DMS53 treated with DMSO at 0.1 percent for 48 hours (cell line): ENCODE data around the gene SV2C.
"Not testable (repeated sequence)": the region's sequence is repeated elsewhere in the genome, so short reads cannot be mapped to it uniquely, and the experiment has no call there.

ENCODE experiments used
- DNase-seq: peaks from one replicate; lab custom pipeline; 2025; ENCODE audit not compliant: unreplicated experiment; lab: John Stamatoyannopoulos, UW

SV2C gene

GRCh38 chr5:76199336-76200318 is 116.4 kb downstream of the SV2C start:
- DNase-seq: no peak

- no peak for DNase-seq
Observed at GRCh38 chr5:76202182-76202581, 119.0 kb downstream of the SV2C start.

GRCh38 chr5:76204191-76204590 is 121.0 kb downstream of the SV2C start:
- no peak for DNase-seq

- no peak for DNase-seq
Observed at GRCh38 chr5:76204713-76205112, 121.5 kb downstream of the SV2C start.

GRCh38 chr5:76207120-76207519 is 123.9 kb downstream of the SV2C start:
- no peak for DNase-seq

- no peak for DNase-seq
Observed at GRCh38 chr5:76209297-76209696, 126.1 kb downstream of the SV2C start.

- no peak for DNase-seq
Observed at GRCh38 chr5:76210946-76211345, 127.8 kb downstream of the SV2C start.

- DNase-seq: no peak
Observed at GRCh38 chr5:76213858-76214257, 130.7 kb downstream of the SV2C start.

GRCh38 chr5:76216748-76217147 is 133.6 kb downstream of the SV2C start:
- DNase-seq: no peak

- no peak for DNase-seq
Observed at GRCh38 chr5:76219636-76220035, 136.5 kb downstream of the SV2C start.

- peak; percentile 6 for DNase-seq
Observed at GRCh38 chr5:76221311-76221710, 138.1 kb downstream of the SV2C start.

GRCh38 chr5:76222318-76222717 is 139.1 kb downstream of the SV2C start:
- DNase-seq: no peak

- no peak for DNase-seq
Observed at GRCh38 chr5:76223696-76224095, 140.5 kb downstream of the SV2C start.

GRCh38 chr5:76224898-76225297 is 141.7 kb downstream of the SV2C start:
- DNase-seq: no peak

- DNase-seq: peak; percentile 4
Observed at GRCh38 chr5:76225336-76225735, 142.2 kb downstream of the SV2C start.

GRCh38 chr5:76229900-76230299 is 146.7 kb downstream of the SV2C start:
- no peak for DNase-seq

- no peak for DNase-seq
Observed at GRCh38 chr5:76230711-76231285, 147.6 kb downstream of the SV2C start.

GRCh38 chr5:76234665-76235064 is 151.5 kb downstream of the SV2C start:
- no peak for DNase-seq

- no peak for DNase-seq
Observed at GRCh38 chr5:76236684-76237083, 153.5 kb downstream of the SV2C start.

GRCh38 chr5:76240336-76240735 is 157.2 kb downstream of the SV2C start:
- no peak for DNase-seq

GRCh38 chr5:76242155-76242554 is 159.0 kb downstream of the SV2C start:
- not testable (repeated sequence) for DNase-seq

GRCh38 chr5:76245590-76245989 is 162.4 kb downstream of the SV2C start:
- DNase-seq: no peak
